Caco-2 (cell line): ENCODE measurements around the gene RBFOX1. TPM values are rescaled to one million over a fixed set of nuclear protein-coding genes. Genes with fewer than 3 reads are reported as not detected.
A peak's percentile ranks its signal among the peaks of the same experiment; 100 is the strongest.

ENCODE experiments used
- BruUV-seq: library from RNA; stranded (reverse); fragments of 400-500 nt; replicated peaks from 2 replicates; lab custom pipeline; 2021; lab: Mats Ljungman, UMichigan
- CTCF ChIA-PET: fragments of 300-600 bp; sonication (Branson Sonifier 250); formaldehyde crosslinking; loops from one replicate; lab custom pipeline; 2022; ENCODE audit warnings: antibody characterized with exemption; lab: Charles Lee
- POLR2A ChIA-PET: fragments of 300-600 bp; sonication (Branson Sonifier 250); formaldehyde crosslinking; loops from one replicate; lab custom pipeline; 2022; ENCODE audit warnings: antibody characterized with exemption; lab: Charles Lee
- DNase-seq, 2 experiments: peaks; one replicate each; pipeline versions ENCODE4 v3.0.0 to v3.0.0-alpha.2; 2020 to 2022
- H3K27me3 ChIP-seq: replicated peaks from 2 replicates; pipeline ENCODE4 v1.6.0; 2011; ENCODE audit warnings: low read length; ENCODE audit not compliant: control insufficient read depth, insufficient read depth
- H3K36me3 ChIP-seq: 2 replicates; pipeline ENCODE4 v1.5.1; 2011; ENCODE audit warnings: low read length; ENCODE audit not compliant: control insufficient read depth, insufficient read depth
- H3K4me1 ChIP-seq: fragments of 250-450 bp; sonication (Bioruptor Pico); 2 replicates; pipeline ENCODE4 v1.5.1; 2020; ENCODE audit warnings: mild to moderate bottlenecking
- H3K4me3 ChIP-seq: 2 replicates; pipeline ENCODE4 v1.5.1; 2011; ENCODE audit warnings: low read depth, mild to moderate bottlenecking, control low read depth, low read length
- H3K9me3 ChIP-seq: fragments of 250-450 bp; sonication (Bioruptor Pico); 2 replicates; pipeline ENCODE4 v1.5.1; 2020; ENCODE audit warnings: mild to moderate bottlenecking, moderate library complexity
- H3K27ac Mint-ChIP-seq: one replicate; pipeline ENCODE4 v1.8.0; 2022; ENCODE audit warnings: mixed read lengths; ENCODE audit not compliant: unreplicated experiment
- H3K27me3 Mint-ChIP-seq: one replicate; pipeline ENCODE4 v1.8.0; 2022; ENCODE audit warnings: mixed read lengths; ENCODE audit not compliant: insufficient read depth, unreplicated experiment
- H3K36me3 Mint-ChIP-seq: one replicate; pipeline ENCODE4 v1.8.0; 2022; ENCODE audit warnings: mild to moderate bottlenecking, mixed read lengths; ENCODE audit not compliant: insufficient read depth, unreplicated experiment
- H3K4me1 Mint-ChIP-seq: one replicate; pipeline ENCODE4 v1.8.0; 2022; ENCODE audit warnings: low read depth, mixed read lengths; ENCODE audit not compliant: unreplicated experiment
- H3K4me3 Mint-ChIP-seq: one replicate; pipeline ENCODE4 v1.8.0; 2022; ENCODE audit warnings: mild to moderate bottlenecking, moderate library complexity, mixed read lengths; ENCODE audit not compliant: unreplicated experiment
- H3K9me3 Mint-ChIP-seq: one replicate; pipeline ENCODE4 v1.8.0; 2022; ENCODE audit warnings: mixed read lengths; ENCODE audit not compliant: unreplicated experiment
- intact Hi-C: fragments of 100-400 bp; cut with micrococcal nuclease; formaldehyde crosslinking; loops from one replicate; pipeline ENCODE4 v1.10.0; 2022; ENCODE audit not compliant: unreplicated experiment
- total RNA-seq: library from RNA; stranded (reverse); gene quantifications from 2 replicates; pipeline ENCODE4 v1.2.3, GENCODE V29; 2022
- TF ChIP-seq, protein P1 (sequence below), 2 experiments: fragments of 200-600 bp in 1 of 2; IDR thresholded peaks; 1 replicate in 1 of 2; 2 replicates in 1 of 2; pipeline versions ENCODE4 v1.5.1 to v1.8.0; 2011 to 2022; ENCODE audit warnings: antibody characterized with exemption in 1 of 2, control low read depth in 1 of 2, inconsistent platforms in 1 of 2, low read depth in 1 of 2, low read length in 1 of 2, mild to moderate bottlenecking in 1 of 2, moderate library complexity in 1 of 2; ENCODE audit not compliant: insufficient read depth in 1 of 2, severe bottlenecking in 1 of 2, unreplicated experiment in 1 of 2

The RBFOX1 gene
- total RNA-seq, 1 experiment from 2014 or later: 0.91 TPM

DNA sequence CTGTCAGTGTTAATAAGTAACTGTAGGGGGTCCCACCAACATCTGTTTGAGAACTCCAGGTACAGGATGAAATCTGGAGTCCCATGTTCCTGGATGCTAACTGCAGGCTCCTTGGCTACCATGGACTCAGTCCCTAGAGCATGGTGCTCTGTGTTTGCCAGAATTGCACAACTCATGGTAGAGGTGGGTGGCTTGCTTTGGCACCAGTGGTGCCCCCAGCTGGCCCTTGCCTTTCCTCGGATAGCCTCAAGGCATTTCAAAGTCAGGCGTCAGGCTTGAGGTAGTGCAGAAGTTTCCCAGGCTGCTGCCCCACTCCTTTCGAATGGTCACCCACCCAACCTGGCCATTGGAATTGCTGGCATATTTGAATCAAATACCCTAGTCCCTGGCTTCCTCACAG lies 179.9 kb downstream of the RBFOX1 start:
- Mint-ChIP-seq H3K27ac (no peak overlapping the region), H3K4me3 (no peak overlapping the region), H3K9me3 (no peaks in the 10 kb centered on the region), H3K4me1 (no peaks in the 10 kb centered on the region), H3K27me3 (peaks cover 14% of the 10 kb centered on the region), H3K36me3 (peaks cover 4% of the 10 kb centered on the region)
- Histone ChIP-seq H3K4me3 (no peak overlapping the region), H3K36me3 (no peaks in the 10 kb centered on the region), H3K27me3 (no peaks in the 10 kb centered on the region), H3K9me3 (no peaks in the 10 kb centered on the region), H3K4me1 (no peaks in the 10 kb centered on the region)
- no TSS peak for BruUV-seq
- DNase-seq: no peak
- intact Hi-C loops: no loop called here
- TF ChIP-seq, protein P1, sequence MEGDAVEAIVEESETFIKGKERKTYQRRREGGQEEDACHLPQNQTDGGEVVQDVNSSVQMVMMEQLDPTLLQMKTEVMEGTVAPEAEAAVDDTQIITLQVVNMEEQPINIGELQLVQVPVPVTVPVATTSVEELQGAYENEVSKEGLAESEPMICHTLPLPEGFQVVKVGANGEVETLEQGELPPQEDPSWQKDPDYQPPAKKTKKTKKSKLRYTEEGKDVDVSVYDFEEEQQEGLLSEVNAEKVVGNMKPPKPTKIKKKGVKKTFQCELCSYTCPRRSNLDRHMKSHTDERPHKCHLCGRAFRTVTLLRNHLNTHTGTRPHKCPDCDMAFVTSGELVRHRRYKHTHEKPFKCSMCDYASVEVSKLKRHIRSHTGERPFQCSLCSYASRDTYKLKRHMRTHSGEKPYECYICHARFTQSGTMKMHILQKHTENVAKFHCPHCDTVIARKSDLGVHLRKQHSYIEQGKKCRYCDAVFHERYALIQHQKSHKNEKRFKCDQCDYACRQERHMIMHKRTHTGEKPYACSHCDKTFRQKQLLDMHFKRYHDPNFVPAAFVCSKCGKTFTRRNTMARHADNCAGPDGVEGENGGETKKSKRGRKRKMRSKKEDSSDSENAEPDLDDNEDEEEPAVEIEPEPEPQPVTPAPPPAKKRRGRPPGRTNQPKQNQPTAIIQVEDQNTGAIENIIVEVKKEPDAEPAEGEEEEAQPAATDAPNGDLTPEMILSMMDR (IDR thresholded peaks at IDR 0.05; ENCODE audit: insufficient read depth in 1 of 2, low read depth in 1 of 2, low read length in 1 of 2, severe bottlenecking in 1 of 2, unreplicated experiment in 1 of 2): no peak
- ChIA-PET CTCF (interaction anchor here (0.7 kb wide), 1 partner anchor 342 kb away, joined by 3 read pairs; no protein-coding TSS in a partner anchor), POLR2A (no interaction called here)

DNA sequence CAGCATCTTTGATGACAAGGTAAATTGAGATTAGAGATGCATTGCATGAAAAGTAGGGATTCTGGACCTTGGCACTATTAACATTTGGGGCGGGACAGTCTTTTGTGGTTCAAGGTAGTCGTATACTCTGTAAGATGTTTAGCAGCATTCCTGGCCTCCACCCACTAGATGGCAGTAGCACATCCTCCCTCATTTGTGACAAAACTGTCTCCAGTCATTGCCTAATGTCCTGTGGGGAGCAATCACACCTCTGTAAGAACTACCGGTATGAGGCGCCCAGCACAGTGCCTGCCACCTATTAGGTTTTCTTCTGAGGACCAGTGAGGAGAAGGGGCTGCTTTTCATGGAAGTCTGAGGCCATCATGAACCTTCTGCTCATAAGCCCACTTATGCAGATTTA lies 180.8 kb downstream of the RBFOX1 start:
- TF ChIP-seq, protein P1 (IDR thresholded peaks at IDR 0.05; ENCODE audit: insufficient read depth in 1 of 2, low read depth in 1 of 2, low read length in 1 of 2, severe bottlenecking in 1 of 2, unreplicated experiment in 1 of 2): peak; percentile 16 to 39
- H3K27me3 Mint-ChIP-seq: peaks cover 14% of the 10 kb centered on the region
- peaks cover 5% of the 10 kb centered on the region for H3K36me3 Mint-ChIP-seq
- no TSS peak for BruUV-seq
- no peaks in the 10 kb centered on the region for H3K4me1 Mint-ChIP-seq
- ChIA-PET CTCF (no interaction called here), POLR2A (no interaction called here)
- Histone ChIP-seq H3K9me3 (no peaks in the 10 kb centered on the region), H3K36me3 (no peaks in the 10 kb centered on the region), H3K27me3 (no peaks in the 10 kb centered on the region), H3K4me3 (no peak overlapping the region), H3K4me1 (no peaks in the 10 kb centered on the region)
- peak in 1 of 2 experiments; percentile 18 for DNase-seq
- intact Hi-C loops: no loop called here
- no peak overlapping the region for H3K4me3 Mint-ChIP-seq
- no peak overlapping the region for H3K27ac Mint-ChIP-seq
- no peaks in the 10 kb centered on the region for H3K9me3 Mint-ChIP-seq

DNA sequence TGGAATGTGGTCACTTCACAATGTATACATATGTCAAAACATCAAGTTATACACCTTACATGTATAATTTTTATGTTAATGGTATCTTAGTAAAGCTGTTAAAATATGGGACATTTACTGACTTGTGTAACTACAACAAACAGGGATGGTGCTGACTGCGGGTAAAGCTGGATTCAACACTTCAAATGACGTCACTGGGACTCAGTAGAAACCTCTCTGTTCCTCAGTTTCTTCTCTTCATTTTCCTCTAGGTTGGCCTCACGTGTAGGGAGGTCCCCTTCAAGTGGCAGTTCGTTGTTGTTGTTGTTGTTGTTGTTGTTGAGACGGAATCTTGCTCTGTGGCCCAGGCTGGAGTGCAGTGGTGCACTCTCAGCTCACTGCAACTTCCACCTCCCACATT lies 182.9 kb downstream of the RBFOX1 start:
- no peak overlapping the region for H3K27ac Mint-ChIP-seq
- H3K27me3 ChIP-seq: no peaks in the 10 kb centered on the region
- no peaks in the 10 kb centered on the region for H3K9me3 Mint-ChIP-seq
- H3K4me1 ChIP-seq: no peaks in the 10 kb centered on the region
- no peaks in the 10 kb centered on the region for H3K36me3 ChIP-seq
- POLR2A ChIA-PET: no interaction called here
- no peak overlapping the region for H3K4me3 ChIP-seq
- peaks cover 8% of the 10 kb centered on the region for H3K27me3 Mint-ChIP-seq
- no peak for DNase-seq
- H3K4me1 Mint-ChIP-seq: no peaks in the 10 kb centered on the region
- BruUV-seq: no TSS peak
- H3K4me3 Mint-ChIP-seq: no peak overlapping the region
- H3K36me3 Mint-ChIP-seq: peaks cover 5% of the 10 kb centered on the region
- intact Hi-C loops: no loop called here
- no peaks in the 10 kb centered on the region for H3K9me3 ChIP-seq
- CTCF ChIA-PET: no interaction called here
- TF ChIP-seq, protein P1 (IDR thresholded peaks at IDR 0.05; ENCODE audit: insufficient read depth in 1 of 2, low read depth in 1 of 2, low read length in 1 of 2, severe bottlenecking in 1 of 2, unreplicated experiment in 1 of 2): no peak
